K562 (cell line): ENCODE measurements around the gene PPFIBP2.

Source experiments
- CEBPB ChIP-seq: fragments of 450-650 bp; IDR thresholded peaks from 2 replicates; pipeline ENCODE4 v1.6.1; 2016; ENCODE audit warnings: missing genetic modification characterization, missing compliant biosample characterization
- CREM ChIP-seq: IDR thresholded peaks from 2 replicates; pipeline ENCODE4 v1.6.1; 2014; ENCODE audit warnings: antibody characterized with exemption, low read depth
- CTCF ChIP-seq, 3 experiments: IDR thresholded peaks in 2 of 3; conservative IDR thresholded peaks in 1 of 3; 2 replicates each; pipeline ENCODE4 v1.5.1; 2011 to 2012; ENCODE audit warnings: low read length in 3 of 3, mild to moderate bottlenecking in 3 of 3, control low read depth in 2 of 3, improper control_type of control experiment in 1 of 3, inconsistent platforms in 1 of 3, low read depth in 1 of 3, mixed read lengths in 1 of 3, moderate library complexity in 1 of 3; ENCODE audit not compliant: insufficient read depth in 2 of 3
- E2F3 ChIP-seq: fragments of 250-450 bp; sonication (Bioruptor Pico); IDR thresholded peaks from 2 replicates; pipeline ENCODE4 v1.4.0; 2020; ENCODE audit warnings: mild to moderate bottlenecking
- EP300 ChIP-seq: IDR thresholded peaks from 2 replicates; pipeline ENCODE4 v1.6.1; 2012; ENCODE audit warnings: low read length, improper control_type of control experiment
- FOXP1 ChIP-seq: sonication (generic); formaldehyde crosslinking; IDR thresholded peaks from 2 replicates; pipeline ENCODE4 v1.8.0; 2022; ENCODE audit warnings: mild to moderate bottlenecking, missing genetic modification reagents
- GATAD2A ChIP-seq: fragments of 450-650 bp; IDR thresholded peaks from 2 replicates; pipeline ENCODE4 v1.6.1; 2017
- GATAD2B ChIP-seq: fragments of 450-650 bp; IDR thresholded peaks from 2 replicates; pipeline ENCODE4 v1.6.1; 2017; ENCODE audit warnings: mild to moderate bottlenecking, borderline replicate concordance
- REST ChIP-seq, 2 experiments: fragments of 450-650 bp; formaldehyde crosslinking in 1 of 2; IDR thresholded peaks; 2 replicates each; pipeline versions ENCODE4 v1.4.0 to v1.6.1; 2014 to 2020; ENCODE audit warnings: mild to moderate bottlenecking in 2 of 2, borderline replicate concordance in 1 of 2, low read depth in 1 of 2
- ZSCAN29 ChIP-seq: fragments of 450-650 bp; IDR thresholded peaks from 2 replicates; pipeline ENCODE4 v1.6.1; 2017

- TF ChIP-seq EP300 (no peak), E2F3 (CRISPR knock-in tag) (no peak), CREM (no peak), CTCF (IDR thresholded peaks at IDR 0.05 in 2 of 3, conservative IDR thresholded peaks at IDR 0.05 in 1 of 3; ENCODE audit: insufficient read depth in 2 of 3, low read depth in 1 of 3, low read length in 3 of 3) (no peak), ZSCAN29 (no peak), GATAD2A (no peak), REST (IDR thresholded peaks at IDR 0.05; ENCODE audit: borderline replicate concordance) (no peak), REST (CRISPR knock-in tag; IDR thresholded peaks at IDR 0.05; ENCODE audit: low read depth) (no peak), CEBPB (tag) (no peak), FOXP1 (CRISPR knock-in tag) (no peak), GATAD2B (no peak)
These were observed 158.6 kb downstream of the PPFIBP2 start for GRCh38 chr11:7672276-7672959.
